Astrocyte of the hippocampus (primary cell): ENCODE results near the gene TP53I11.

Experiments used
- DNase-seq: peaks from one replicate; pipeline ENCODE4 v3.0.0; 2011; ENCODE audit warnings: low read depth, low spot score

TP53I11 gene

GRCh38 chr11:44885919-44886789 lies 64.5 kb downstream of the TP53I11 start:
- no peak for DNase-seq

DNA sequence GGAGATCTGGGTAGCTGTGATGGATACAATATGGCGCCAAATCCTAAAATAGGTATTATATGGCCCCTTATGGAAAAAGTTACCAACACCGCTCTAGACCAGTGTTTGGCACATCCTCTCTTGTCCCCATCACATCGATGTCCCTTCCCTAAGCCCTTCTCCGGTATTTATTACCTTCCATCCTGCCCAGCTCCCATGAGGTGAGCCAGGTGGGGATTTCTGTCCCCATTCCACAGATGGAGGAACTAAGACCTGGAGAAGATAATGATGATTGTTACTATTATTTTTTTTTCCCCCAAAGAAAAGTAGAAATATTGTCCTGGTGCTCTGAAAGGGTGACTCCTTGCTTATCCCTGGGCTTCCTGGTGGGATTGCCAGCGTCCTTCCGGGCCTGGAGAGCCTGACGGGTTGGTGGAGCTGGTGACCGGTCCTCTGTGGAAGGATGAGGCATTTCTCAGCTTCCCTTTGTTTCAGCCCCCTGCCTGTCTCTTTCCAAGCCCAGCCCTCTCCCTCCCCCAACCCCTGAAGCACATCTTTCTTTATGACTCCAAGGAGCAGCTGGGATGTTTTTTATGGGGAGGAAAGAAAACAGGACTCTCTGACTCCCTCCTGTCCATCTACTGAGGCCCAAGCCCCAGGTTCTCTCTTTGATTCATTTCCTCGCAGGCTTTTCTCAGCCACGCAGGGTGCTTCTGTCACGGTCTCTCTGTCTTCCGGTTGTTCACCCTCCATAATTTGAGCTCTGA lies 65.4 kb downstream of the TP53I11 start:
- no peak for DNase-seq

DNA sequence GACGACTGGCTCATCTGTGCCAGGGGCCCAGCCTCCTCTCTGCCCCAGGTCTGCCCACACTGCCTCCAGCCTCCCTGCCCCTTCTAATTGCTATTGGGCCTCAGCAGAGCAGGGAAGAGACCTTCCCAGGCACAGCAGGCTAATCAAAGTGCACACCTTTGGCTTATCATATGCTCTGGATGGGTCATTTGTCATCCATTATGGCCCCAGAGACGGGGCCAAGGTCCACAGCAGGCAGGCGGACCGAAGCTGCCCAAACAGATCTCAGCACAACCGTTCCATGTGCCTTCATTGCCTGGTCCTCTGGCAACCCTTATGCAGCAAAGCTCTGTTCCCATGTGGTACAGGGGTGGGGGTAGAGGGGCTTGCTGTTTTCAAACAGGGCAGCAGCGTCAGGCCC lies 66.6 kb downstream of the TP53I11 start:
- no peak for DNase-seq

- no peak for DNase-seq
These were observed 67.4 kb downstream of the TP53I11 start for GRCh38 chr11:44883277-44883676.
